T-helper 1 cell (primary cell): Measurements from ENCODE around the gene CFAP99.

Experiments
- DNase-seq, 5 donors: peaks; one replicate each; pipeline ENCODE4 v3.0.0-alpha.2; 2012 to 2020

The CFAP99 gene

GRCh38 chr4:2478229-2478628, 59.5 kb downstream of the CFAP99 start:
- no peak for DNase-seq

DNA sequence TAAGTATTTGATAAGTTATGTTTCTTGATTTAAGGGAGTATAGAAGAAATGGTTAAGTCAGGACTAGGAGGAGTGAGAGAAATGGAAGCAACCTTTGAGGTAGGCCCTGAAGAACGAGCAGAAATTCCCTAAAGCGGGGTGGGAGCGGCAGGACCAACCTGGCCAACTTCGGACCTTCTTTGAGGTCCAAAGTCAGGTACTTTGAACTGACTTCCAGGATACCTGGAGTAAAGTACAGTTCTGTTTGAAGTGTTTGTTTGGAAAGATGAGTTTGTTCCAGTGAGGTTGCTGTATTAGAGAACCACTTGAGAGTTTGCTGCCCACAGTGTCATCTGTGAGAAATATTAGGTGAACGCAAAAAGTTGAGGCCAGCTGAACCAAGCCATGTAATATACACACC, 61.9 kb downstream of the CFAP99 start:
- DNase-seq: no peak

- no peak for DNase-seq
Observed at GRCh38 chr4:2482192-2482591, 63.4 kb downstream of the CFAP99 start.

DNA sequence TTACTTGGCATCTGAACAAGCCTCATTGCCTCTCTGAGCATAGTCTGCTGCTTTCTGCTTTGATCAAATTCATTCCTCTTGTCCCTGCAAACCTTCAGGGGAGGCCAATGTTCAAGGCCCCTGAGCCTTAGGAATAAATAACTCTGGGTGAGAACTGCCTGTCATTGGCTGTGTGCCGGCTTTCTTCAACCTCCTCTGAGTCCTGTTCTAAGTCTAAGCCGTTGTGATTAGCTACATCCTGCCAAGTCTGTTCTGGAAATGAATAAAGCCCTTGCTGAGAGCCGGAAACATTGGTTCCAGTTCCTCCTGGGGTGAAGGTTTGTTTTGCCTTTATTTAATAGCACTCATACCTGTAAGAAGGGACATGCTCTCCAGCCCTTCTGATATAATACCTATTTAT, 63.9 kb downstream of the CFAP99 start:
- peak in 1 of 5 donors; percentile 73 for DNase-seq

GRCh38 chr4:2483237-2483636, 64.5 kb downstream of the CFAP99 start:
- DNase-seq: no peak

DNA sequence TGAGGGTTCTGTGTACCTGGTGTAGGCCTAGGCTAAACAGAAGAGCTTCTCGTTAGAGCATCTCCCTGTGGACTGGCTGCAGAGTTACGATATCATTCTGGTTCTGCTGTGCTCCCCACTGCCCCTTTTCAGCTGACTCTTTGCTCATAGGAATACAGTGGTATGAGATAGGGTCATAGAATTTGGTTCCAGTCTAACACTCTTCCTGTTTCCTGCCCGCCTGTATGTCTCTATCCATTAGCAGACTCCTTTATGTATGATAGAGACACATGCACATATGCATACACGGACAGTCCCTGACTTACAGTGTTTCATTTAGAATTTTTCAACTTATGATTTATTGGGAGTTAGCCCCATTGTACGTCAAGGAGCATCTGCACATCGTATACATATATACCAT, 65.4 kb downstream of the CFAP99 start:
- DNase-seq: no peak

DNA sequence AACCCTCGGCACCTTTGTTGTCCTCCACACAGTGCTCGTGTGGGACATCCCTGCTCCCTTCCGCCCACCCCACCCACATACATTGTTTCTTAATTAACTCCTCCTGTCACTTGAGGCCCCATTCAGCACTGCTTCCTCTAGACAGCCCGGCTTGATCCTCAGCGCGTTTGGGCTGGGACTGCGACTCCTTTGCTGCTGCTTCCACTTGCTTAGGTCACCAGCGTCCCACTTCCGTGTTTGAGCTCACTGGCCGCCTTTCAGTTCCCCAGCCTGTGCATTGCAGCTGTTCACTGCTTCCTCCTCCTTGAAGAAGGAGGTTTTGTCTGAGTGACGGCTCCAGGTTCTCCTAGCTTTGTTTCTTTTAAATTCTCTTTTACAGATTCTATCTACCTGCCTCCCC, 66.2 kb downstream of the CFAP99 start:
- DNase-seq: peak; percentile 22 to 82 (median 56)

GRCh38 chr4:2485956-2486355, 67.2 kb downstream of the CFAP99 start:
- no peak for DNase-seq

DNA sequence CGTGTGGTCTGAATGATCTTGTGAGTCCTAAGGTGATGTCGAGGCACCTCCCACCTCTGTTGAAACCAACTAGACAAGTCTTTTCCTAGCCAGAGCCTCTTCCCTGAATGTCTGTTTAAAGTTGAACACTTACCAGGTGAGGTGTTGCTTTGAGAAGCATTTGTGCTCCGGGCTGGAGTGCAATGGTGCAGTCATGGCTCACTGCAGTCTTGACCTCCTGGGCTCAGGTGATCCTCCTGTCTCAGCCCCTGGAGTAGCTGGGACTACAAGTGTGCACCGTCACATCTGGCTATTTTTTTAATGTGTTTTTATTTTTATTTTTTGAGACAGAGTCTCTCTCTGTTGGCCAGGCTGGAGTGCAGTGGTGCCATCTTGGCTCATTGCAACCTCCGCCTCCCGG, 68.2 kb downstream of the CFAP99 start:
- no peak for DNase-seq

- peak in 1 of 5 donors; percentile 26 for DNase-seq
Observed at GRCh38 chr4:2487632-2488031, 68.9 kb downstream of the CFAP99 start.

DNA sequence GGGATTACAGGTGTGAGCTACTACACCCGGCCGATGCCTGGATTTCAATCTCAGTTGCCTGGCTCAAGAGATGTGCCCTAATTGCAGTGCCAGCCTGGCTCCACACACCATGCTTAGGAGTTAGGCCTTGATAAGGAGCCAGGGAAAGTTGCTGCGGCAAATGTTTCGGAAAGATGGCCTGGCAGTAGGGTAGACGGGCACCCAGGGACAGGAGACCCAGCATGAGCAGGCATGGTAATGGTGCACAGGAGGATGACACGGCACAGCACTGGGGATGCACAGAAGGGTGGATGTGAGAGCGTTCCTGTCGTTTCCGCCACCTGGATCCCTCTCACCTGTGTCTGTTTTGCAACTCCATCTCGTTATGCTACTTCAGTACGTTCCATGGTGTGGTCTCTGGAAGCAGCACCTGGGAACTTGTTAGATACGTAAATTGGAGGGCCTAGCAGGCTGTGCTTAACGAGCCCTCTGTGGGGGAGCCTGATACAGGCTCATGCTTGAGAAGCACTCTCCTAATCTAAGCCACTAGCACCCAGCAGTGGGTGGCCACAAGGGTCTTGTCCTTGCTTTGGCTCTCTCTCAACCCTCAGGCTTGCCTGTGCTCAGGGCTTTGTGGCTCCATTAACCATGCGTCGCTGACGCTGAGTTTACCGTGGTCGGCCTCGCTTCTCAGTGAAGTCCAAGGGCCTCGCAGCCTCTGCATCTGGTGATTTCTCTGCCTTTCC, 70.5 kb downstream of the CFAP99 start:
- DNase-seq: no peak

DNA sequence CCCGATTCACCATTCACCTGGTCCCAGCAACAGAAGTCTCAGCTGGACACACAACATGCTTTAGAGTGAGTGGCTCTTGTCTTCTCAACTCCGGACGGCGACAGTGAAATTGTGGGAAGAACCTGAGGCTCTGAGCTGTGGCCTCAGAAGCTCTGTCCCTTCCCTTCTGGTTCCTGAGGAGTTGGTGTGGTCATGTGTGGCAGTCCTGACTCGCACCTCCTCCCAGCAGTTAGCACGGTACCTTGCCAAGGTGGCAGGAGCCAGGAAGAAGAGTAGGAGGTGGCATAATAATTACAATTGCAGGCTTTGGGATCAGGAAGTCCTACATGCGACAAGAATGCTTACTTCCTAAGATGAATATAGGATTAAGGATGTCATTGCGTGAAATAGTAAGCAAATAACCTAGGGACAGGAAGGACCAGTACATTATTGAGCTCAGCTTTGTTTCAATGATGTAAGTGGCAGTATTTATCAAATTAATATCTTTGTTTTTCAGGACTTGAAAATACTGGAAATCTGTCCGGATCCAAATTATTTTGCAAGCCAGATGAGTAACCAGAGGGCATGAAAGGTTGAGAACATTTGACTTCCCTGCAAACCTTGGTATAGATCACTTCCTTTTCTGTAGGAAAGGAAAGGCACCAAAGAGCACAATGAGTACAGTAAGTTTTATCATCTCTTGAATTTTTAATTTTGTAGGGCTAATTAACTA, 71.2 kb downstream of the CFAP99 start:
- DNase-seq: no peak

DNA sequence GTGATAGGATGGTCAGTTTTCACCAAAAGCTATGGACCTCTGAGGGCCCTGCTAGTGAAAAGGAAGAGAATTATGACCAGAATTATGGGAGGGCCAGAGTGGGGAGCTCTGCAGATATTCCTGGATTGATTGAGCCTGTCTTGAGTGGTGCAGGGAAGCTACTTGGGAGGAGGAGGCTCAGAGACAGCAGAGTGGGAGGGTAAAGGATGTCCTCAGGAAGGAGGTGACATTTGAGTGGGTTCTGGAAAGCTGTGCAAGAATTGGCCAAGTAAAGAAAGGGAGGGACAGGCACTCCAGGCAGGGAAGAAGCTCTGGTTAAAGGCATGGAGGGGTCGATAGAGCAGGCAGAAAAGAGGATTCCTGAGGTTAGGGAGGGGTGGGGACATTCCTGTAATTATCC, 74.2 kb downstream of the CFAP99 start:
- no peak for DNase-seq

GRCh38 chr4:2494992-2495391, 76.2 kb downstream of the CFAP99 start:
- DNase-seq: no peak

- DNase-seq: no peak
Observed at GRCh38 chr4:2497324-2497723, 78.6 kb downstream of the CFAP99 start.

GRCh38 chr4:2497931-2498330, 79.2 kb downstream of the CFAP99 start:
- DNase-seq: no peak

- no peak for DNase-seq
Observed at GRCh38 chr4:2500547-2500946, 81.8 kb downstream of the CFAP99 start.

GRCh38 chr4:2501034-2501594, 82.4 kb downstream of the CFAP99 start:
- no peak for DNase-seq

DNA sequence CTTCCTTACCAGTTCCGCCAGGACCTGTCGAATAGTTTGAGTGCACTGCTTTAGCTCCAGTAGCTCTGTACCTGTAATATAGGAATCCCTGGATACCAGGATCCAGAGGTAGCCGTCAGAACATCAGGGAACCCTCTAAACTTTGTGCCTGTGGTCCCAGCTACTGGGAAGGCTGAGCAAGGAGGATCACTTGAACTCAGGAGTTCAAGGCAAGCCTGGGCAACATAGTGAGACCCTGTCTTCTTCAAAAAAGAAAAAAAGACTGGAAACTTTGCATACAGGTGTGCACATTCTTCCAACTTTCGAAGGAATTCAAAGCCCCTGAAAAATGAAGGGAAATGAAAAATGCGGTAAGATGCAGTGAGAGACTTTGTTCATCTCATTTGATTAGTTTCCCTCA, 85.1 kb downstream of the CFAP99 start:
- DNase-seq: no peak

- DNase-seq: no peak
Observed at GRCh38 chr4:2507259-2507658, 88.5 kb downstream of the CFAP99 start.

GRCh38 chr4:2507855-2508254, 89.1 kb downstream of the CFAP99 start:
- no peak for DNase-seq

- DNase-seq: no peak
Observed at GRCh38 chr4:2510351-2511259, 91.8 kb downstream of the CFAP99 start.

GRCh38 chr4:2511645-2512131, 92.9 kb downstream of the CFAP99 start:
- peak in 1 of 5 donors; percentile 13 for DNase-seq
